Fibroblast of skin of right biceps (primary cell): ENCODE data around the gene MYH1.
"Not testable (repeated sequence)": the region's sequence is repeated elsewhere in the genome, so short reads cannot be mapped to it uniquely, and the experiment has no call there.

ENCODE experiments used
- DNase-seq: peaks from one replicate; pipeline ENCODE4 v3.0.0-alpha.2; 2013

MYH1 gene

GRCh38 chr17:10518271-10519037 lies at the start of gene MYH1:
MYH1 (minus strand) TSS chr17:10518542; CDS start chr17:10516642, 1,900 bp downstream.
- no peak for DNase-seq

- no peak for DNase-seq
These were observed 45.8 kb upstream of the MYH1 start for GRCh38 chr17:10563991-10564660.

DNA sequence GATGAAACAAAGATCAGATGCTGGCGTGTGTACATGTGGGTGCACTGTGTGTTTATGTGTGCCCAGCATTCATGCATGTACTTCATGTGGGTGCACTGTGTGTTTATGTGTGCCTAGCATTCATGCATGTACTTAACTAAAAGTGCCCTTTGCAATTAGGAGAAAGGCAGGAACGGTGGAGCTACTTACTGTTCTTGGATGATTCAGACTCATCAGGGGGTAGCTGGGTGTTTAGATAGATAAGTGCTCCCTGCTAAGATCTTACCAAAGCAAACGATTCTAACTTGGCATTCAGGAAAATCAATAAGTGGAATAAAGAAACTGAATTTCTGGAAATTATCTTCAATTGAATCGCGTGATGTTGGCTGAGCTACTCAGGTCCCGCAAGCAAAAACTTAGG lies 39.7 kb upstream of the MYH1 start:
- no peak for DNase-seq

DNA sequence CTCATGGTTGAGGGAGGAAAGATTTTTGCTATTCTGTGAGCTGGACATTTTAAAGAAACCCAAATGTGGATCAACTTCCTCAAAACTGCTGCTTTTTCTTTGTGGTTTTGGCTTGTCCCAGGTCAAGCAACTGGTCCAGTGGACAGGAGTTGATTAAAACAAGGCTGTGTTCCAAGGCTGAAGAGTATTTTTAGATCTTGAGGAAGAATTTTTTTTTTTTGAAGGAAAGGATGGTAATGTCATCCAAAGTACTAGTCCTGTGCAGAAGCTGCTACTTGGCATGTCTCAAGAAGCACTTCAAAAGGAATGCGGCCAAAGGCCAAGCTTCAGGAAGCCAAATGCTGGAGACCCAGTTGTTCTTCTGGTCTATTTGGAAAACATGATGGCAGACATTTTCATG lies 39.1 kb upstream of the MYH1 start:
- DNase-seq: peak; percentile 47

- DNase-seq: peak; percentile 8
These were observed 38.1 kb upstream of the MYH1 start for GRCh38 chr17:10556301-10557005.

- no peak for DNase-seq
These were observed 31.7 kb upstream of the MYH1 start for GRCh38 chr17:10550014-10550413.

GRCh38 chr17:10549096-10549842 lies 30.9 kb upstream of the MYH1 start, which contains the start of gene MYH2:
MYH2 (minus strand) TSS chr17:10549658; CDS start chr17:10547920, 1,738 bp downstream.
- no peak for DNase-seq

- DNase-seq: peak; percentile 4
These were observed 29.0 kb upstream of the MYH1 start for GRCh38 chr17:10547351-10547750.

- DNase-seq: peak; percentile 53
These were observed 25.1 kb upstream of the MYH1 start for GRCh38 chr17:10543486-10543885.

DNA sequence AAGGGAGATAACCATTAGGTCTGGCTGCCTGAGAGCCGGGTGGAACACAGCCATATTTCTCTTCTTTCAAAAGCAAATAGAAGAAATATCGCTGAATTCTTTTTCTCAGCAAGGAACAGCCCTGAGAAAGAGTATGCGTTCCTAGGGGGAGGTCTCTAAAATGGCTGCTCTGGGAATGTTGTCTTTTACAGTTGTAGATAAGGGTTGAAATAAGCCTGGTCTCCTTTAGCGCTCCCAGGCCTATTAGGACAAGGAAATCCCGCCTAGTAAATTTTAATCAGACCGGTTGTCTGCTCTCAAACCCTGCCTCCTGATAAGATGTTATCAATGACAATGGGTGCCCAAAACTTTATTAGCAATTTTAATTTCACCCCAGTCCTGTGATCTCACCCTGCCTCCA lies 22.8 kb upstream of the MYH1 start:
- DNase-seq: not testable (repeated sequence)

DNA sequence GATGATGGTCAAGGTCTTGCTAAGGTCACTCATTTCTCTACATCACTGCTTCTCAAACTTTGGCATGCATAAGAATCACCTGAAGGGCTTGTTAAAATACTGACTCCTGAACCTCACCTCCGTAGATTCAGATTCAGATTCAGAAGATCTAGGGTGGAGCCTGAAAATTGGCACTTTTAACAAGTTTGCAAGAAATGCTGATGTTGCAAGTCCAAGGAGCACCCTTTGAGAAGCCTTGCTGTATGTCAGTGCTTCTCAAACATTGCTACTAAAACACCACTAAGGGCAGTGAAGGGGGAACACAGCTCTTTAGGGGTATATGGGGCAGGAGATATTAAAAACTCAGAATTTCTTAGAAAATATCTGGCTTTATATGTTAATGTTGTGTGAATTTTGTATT lies 13.7 kb upstream of the MYH1 start:
- DNase-seq: no peak

- no peak for DNase-seq
These were observed 9.1 kb upstream of the MYH1 start for GRCh38 chr17:10527419-10527818.

DNA sequence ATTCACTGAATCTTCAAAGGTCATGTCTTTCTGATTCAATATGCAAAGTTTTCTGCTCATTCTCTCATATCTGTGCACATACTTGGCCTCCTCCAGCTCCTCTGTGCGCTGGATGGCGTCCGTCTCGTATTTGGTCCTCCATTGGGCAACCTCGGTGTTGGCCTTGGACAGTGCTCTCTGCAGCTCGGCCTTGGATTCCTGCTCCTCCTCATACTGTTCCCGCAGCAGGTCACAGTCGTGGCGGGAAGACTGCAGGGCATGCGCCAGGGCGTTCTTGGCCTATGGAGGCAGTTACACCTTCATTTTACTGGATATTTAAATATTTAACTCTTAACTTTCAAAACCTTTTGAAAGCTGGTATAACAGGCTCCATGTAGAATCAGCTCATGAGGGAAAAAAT lies 8.2 kb upstream of the MYH1 start:
- no peak for DNase-seq

GRCh38 chr17:10523064-10523463 lies 4.7 kb upstream of the MYH1 start:
- DNase-seq: no peak

GRCh38 chr17:10521949-10522348 lies 3.6 kb upstream of the MYH1 start:
- DNase-seq: no peak

DNA sequence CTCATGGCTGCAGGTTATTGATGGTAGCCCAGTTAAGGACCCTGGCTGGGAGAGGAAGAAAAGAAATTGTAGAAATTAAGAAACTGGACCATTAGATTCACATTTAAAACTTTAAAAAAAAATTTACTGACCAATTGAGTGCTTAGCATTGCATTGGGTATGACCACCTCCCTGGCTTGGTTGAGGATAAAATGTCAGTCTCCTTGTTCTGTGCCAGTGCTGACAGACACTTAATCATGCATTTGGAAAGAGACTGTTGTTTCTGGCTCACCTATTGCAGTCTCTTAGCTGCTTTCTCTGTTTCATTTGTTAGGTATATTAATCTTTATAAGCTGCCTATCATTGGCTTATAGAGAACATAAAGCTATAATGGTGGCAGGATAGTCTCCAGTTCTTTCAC lies 1.7 kb downstream of the MYH1 start:
- no peak for DNase-seq

- no peak for DNase-seq
These were observed 2.3 kb downstream of the MYH1 start for GRCh38 chr17:10516065-10516464.

GRCh38 chr17:10513299-10514067 lies 4.9 kb downstream of the MYH1 start:
- DNase-seq: peak; percentile 14

- DNase-seq: no peak
These were observed 5.5 kb downstream of the MYH1 start for GRCh38 chr17:10512856-10513255.

DNA sequence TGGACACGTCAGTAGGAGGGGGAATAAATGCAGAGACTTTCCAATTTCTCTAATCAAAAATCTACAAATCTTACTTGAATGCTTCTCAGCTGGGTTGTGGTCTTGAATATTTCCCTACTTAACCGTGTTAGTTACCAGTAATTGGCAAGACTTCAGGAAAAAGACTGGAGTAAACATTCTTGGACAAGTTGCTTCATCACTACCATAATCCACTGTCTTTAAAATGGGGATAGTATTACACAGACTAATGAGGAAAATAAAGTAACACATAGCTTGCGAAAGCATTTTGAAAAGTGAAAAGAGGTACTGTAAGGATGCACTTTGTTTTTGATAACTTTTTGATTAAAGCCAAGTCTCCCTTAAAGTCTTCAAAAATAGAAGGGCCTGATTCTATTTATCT lies 18.4 kb downstream of the MYH1 start:
- no peak for DNase-seq

GRCh38 chr17:10492004-10492403 lies 26.3 kb downstream of the MYH1 start:
- no peak for DNase-seq

DNA sequence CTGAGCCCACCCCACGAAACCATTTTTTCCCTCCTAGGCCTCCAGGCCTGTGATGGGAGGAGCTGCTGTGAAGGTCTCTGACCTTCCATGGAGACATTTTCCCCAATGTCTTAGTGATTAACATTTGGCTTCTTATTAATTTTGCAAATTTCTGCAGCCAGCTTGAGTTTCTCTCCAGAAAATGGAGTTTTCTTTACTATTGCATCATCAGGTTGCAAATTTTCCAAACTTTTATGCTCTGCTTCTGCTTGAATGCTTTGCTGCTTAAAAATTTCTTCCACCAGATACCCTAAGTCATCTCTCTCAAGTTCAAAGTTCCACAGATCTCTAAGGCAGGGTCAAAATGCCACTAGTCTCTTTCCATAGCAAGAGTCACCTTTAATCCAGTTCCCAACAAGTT lies 36.1 kb downstream of the MYH1 start:
- no peak for DNase-seq
